ENCODE data around the gene YAP1.
A peak's percentile ranks its signal among the peaks of the same experiment; 100 is the strongest.

Gene YAP1

GRCh38 chr11:102268083-102268984 lies 158.1 kb downstream of the YAP1 start:
- no peak for TF ChIP-seq SPI1 (IDR thresholded peaks at IDR 0.05; ENCODE audit: borderline replicate concordance, low read depth)
- no peak for TF ChIP-seq POLR2AphosphoS5 (IDR thresholded peaks at IDR 0.05; ENCODE audit: low read depth)
- no peak for TF ChIP-seq CTCF (IDR thresholded peaks at IDR 0.05; ENCODE audit: insufficient read depth, low read length)
- TF ChIP-seq GABPA (IDR thresholded peaks at IDR 0.05; ENCODE audit: low read depth), result no peak
- no peak for TF ChIP-seq REST (IDR thresholded peaks at IDR 0.05; ENCODE audit: insufficient replicate concordance, low read depth)
- no peak overlapping the region for H3K27ac ChIP-seq (replicated peaks)
- peaks cover 26% of the 10 kb centered on the region for H3K27me3 ChIP-seq (ENCODE audit: insufficient read depth, poor library complexity, severe bottlenecking)
- H3K4me3 ChIP-seq (replicated peaks; ENCODE audit: insufficient read depth, low read length), result peak overlapping the region; percentile 17
- peak in 1 of 2 experiments; percentile 39 for DNase-seq (ENCODE audit: low read depth in 1 of 2, low spot score in 1 of 2)

GRCh38 chr11:102268985-102269470 lies 158.8 kb downstream of the YAP1 start:
- DNase-seq (ENCODE audit: low read depth in 1 of 2, low spot score in 1 of 2), result no peak
- Histone ChIP-seq H3K27ac (replicated peaks) (no peak overlapping the region), H3K27me3 (ENCODE audit: insufficient read depth, poor library complexity, severe bottlenecking) (peaks cover 26% of the 10 kb centered on the region), H3K4me3 (replicated peaks; ENCODE audit: insufficient read depth, low read length) (peak overlapping the region; percentile 17)
- TF ChIP-seq SPI1 (IDR thresholded peaks at IDR 0.05; ENCODE audit: borderline replicate concordance, low read depth) (no peak), POLR2AphosphoS5 (IDR thresholded peaks at IDR 0.05; ENCODE audit: low read depth) (no peak), REST (IDR thresholded peaks at IDR 0.05; ENCODE audit: insufficient replicate concordance, low read depth) (no peak)

GRCh38 chr11:102269927-102270326 lies 159.7 kb downstream of the YAP1 start:
- Histone ChIP-seq H3K27me3 (ENCODE audit: insufficient read depth, poor library complexity, severe bottlenecking) (peaks cover 26% of the 10 kb centered on the region), H3K27ac (replicated peaks) (no peak overlapping the region), H3K4me3 (replicated peaks; ENCODE audit: insufficient read depth, low read length) (no peak overlapping the region)
- TF ChIP-seq POLR2AphosphoS5 (IDR thresholded peaks at IDR 0.05; ENCODE audit: low read depth) (no peak), CTCF (IDR thresholded peaks at IDR 0.05; ENCODE audit: insufficient read depth, low read length) (no peak), GABPA (IDR thresholded peaks at IDR 0.05; ENCODE audit: low read depth) (no peak)
- DNase-seq (ENCODE audit: low read depth in 1 of 2, low spot score in 1 of 2), result no peak

GRCh38 chr11:102272047-102272824 lies 162.0 kb downstream of the YAP1 start:
- DNase-seq (ENCODE audit: low read depth in 1 of 2, low spot score in 1 of 2), result no peak
- no peak overlapping the region for H3K27ac ChIP-seq (replicated peaks)
- TF ChIP-seq POLR2AphosphoS5 (IDR thresholded peaks at IDR 0.05; ENCODE audit: low read depth) (no peak), CTCF (IDR thresholded peaks at IDR 0.05; ENCODE audit: insufficient read depth, low read length) (no peak), REST (IDR thresholded peaks at IDR 0.05; ENCODE audit: insufficient replicate concordance, low read depth) (no peak), GABPA (IDR thresholded peaks at IDR 0.05; ENCODE audit: low read depth) (no peak), SPI1 (IDR thresholded peaks at IDR 0.05; ENCODE audit: borderline replicate concordance, low read depth) (no peak)
- H3K27me3 ChIP-seq (ENCODE audit: insufficient read depth, poor library complexity, severe bottlenecking), result peaks cover 26% of the 10 kb centered on the region
- H3K4me3 ChIP-seq (replicated peaks; ENCODE audit: insufficient read depth, low read length), result no peak overlapping the region

All from HL-60 (cell line).